GM12892 (cell line): ENCODE data around the gene C1S.

Source experiments
- POLR2A ChIP-seq: IDR thresholded peaks from 2 replicates; pipeline ENCODE4 v1.6.1; 2011; ENCODE audit warnings: low read depth, low read length, control low read depth
- POLR2AphosphoS5 ChIP-seq: IDR thresholded peaks from 2 replicates; pipeline ENCODE4 v1.6.1; 2011; ENCODE audit warnings: low read depth, low read length, control low read depth
- TAF1 ChIP-seq: IDR thresholded peaks from 2 replicates; pipeline ENCODE4 v1.6.1; 2011; ENCODE audit warnings: low read depth, mild to moderate bottlenecking, control low read depth, low read length, borderline replicate concordance

DNA sequence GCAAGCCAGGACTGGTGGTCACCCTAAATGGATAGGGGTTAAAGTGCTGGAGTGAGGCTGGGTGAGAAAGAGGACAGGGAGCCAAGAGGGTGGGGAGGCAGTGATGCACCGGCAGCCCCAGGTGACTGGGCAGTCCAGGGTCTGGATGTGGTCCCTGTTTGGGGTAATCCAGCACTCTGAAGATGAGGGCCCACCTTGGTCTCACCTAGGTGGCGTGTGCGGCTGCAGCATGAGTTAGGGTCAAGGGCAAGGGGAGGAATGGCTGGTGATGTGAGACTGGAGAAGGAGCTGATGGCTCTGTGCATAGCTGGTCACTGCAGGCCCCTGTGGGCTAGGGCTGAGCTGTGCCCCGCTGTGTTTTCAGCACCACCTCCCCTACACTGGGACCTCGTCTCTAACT lies 50.1 kb downstream of the C1S start:
- TF ChIP-seq POLR2A (no peak), POLR2AphosphoS5 (no peak), TAF1 (no peak)
